Cardiac ventricle fibroblast (primary cell): ENCODE measurements around the gene KRT6A. TPM values are rescaled to one million over a fixed set of nuclear protein-coding genes. Genes with fewer than 3 reads are reported as not detected.

Experiments
- total RNA-seq: library from RNA; depleted of rRNA; stranded (reverse); fragments of >200 nt; gene quantifications from 2 replicates; pipeline ENCODE4 v1.2.3, GENCODE V29; 2015

KRT6A gene
- total RNA-seq = 0.37 and 14.0 TPM in 2 replicates

GRCh38 chr12:52493172-52493571 is at the start of gene KRT6A:
Gene KRT6A (minus strand): TSS chr12:52493257. CDS start chr12:52493188, 69 bp downstream.

DNA sequence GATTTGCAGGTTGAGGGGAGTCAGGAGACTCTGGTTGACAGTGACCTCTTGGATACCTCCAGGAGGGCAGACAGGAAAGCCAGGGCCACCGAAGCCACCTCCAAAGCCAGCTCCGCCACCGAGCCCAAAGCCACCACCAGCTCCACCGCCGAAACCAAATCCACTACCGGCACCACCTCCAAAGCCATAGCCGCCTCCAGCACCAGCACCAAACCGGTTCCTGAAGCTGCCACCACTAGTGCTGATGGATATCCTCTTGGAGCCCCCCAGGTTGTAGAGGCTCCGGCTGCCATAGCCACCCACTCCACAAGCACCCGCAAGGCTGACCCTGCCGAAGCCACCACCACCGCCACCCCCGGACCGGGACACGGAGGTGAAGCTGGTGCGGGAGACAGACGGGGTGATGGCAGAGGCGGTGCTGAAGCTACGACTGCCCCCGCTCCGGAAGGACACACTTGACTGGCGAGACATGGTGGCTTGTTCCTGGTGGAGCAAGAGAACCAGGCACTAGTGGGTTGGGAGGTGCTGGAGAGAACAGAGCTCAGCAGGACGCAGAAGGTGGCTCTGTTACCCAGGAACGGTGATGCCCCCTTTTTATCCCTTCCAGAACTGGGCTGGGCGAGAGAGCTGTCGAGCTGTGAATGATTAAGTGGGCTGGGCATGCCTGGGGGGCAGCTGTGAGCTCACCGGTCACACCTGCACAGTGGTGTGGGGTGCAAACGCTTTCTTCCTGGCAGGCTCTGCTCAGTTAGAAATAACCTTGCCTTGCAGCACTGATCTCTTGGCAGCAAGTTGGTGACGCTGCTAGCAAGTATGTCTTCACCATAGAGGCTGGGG is 27.0 kb upstream of the KRT6A start, which contains the start of gene KRT5:
Gene KRT5 (minus strand): TSS at position 569 of the 837 bp plus-strand sequence. CDS start 98 bp downstream, at position 471.

DNA sequence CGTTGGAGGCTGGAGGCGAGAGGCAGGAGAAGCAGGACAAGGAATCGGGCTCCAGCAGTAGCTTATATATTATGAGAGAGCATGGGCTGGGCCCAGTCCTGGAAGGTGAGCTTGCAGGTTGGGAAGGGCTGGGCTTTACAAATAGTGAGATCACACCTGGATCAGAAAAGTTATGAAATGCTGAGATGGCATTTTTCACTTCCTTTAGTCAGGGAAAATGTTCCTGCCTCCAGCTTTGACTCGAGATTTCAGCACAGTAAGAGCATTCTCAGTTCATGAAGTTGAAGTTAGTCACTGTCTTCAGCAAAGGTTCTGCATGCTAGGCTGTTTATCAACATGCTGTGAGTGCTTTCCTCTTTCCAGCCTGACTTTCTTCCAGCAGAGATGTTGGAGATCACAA is 19.3 kb downstream of the KRT6A start, which contains the start of gene KRT6C:
Gene KRT6C (minus strand): TSS at position 38 of the 400 bp plus-strand sequence. CDS start 68 bp downstream, outside the sequence.

DNA sequence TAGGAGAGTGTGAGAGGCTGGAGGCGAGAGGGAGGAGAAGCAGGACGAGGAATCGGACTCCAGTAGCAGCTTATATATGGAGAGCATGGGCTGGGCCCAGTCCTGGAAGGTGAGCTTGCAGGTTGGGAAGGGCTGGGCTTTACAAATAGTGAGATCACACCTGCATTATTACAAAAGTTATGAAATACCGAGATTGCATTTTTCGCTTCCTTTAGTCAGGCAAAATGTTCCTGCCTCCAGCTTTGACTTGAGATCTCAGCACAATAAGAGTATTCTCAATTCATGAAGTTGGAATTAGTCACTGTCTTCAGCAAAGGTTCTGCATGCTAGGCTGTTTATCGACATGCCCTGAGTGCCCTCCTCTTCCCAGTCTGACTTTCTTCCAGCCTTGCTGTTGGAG is 41.0 kb downstream of the KRT6A start, which contains the start of gene KRT6B:
Gene KRT6B (minus strand): TSS at position 46 of the 400 bp plus-strand sequence. CDS start 68 bp downstream, outside the sequence.

Other genes with a start within 250 kb of the KRT6A start
- not detected in 2 replicates for gene KRT86, start 218.6 kb downstream of the KRT6A start, total RNA-seq
- not detected in 2 replicates for gene KRT81, start 201.7 kb downstream of the KRT6A start, total RNA-seq
- not detected in 2 replicates for gene KRT83, start 171.9 kb downstream of the KRT6A start, total RNA-seq
- gene KRT85, start 125.8 kb downstream of the KRT6A start, total RNA-seq = not detected in 2 replicates
- not detected in 2 replicates for gene KRT84, start 107.6 kb downstream of the KRT6A start, total RNA-seq
- not detected in 2 replicates for gene KRT82, start 86.9 kb downstream of the KRT6A start, total RNA-seq
- not detected in 2 replicates for gene KRT75, start 58.9 kb downstream of the KRT6A start, total RNA-seq
- gene KRT6B, start 41.1 kb downstream of the KRT6A start, total RNA-seq = not detected in 2 replicates
- gene KRT6C, start 19.5 kb downstream of the KRT6A start, total RNA-seq = not detected in 2 replicates
- 0.78 and 1.4 TPM in 2 replicates for gene KRT5, start 27.1 kb upstream of the KRT6A start, total RNA-seq
- gene KRT71, start 59.9 kb upstream of the KRT6A start, total RNA-seq = not detected in 2 replicates
- gene KRT74, start 80.6 kb upstream of the KRT6A start, total RNA-seq = not detected in 2 replicates
- not detected in 2 replicates for gene KRT72, start 108.2 kb upstream of the KRT6A start, total RNA-seq
- gene KRT73, start 125.3 kb upstream of the KRT6A start, total RNA-seq = not detected in 2 replicates
- not detected in 2 replicates for gene KRT2, start 159.0 kb upstream of the KRT6A start, total RNA-seq
- gene KRT1, start 187.2 kb upstream of the KRT6A start, total RNA-seq = not detected in 2 replicates
- gene KRT77, start 210.3 kb upstream of the KRT6A start, total RNA-seq = not detected in 2 replicates